ENCODE measurements around the gene SLC27A5. TPM values are rescaled to one million over a fixed set of nuclear protein-coding genes. Genes with fewer than 3 reads are reported as not detected.

SLC27A5 gene
- total and polyA plus RNA-seq, 2 of the 13 experiments (the other 11 are each of a cell fraction or from before 2014, with no cell fraction given) = 30.3 to 40.2 TPM

DNA sequence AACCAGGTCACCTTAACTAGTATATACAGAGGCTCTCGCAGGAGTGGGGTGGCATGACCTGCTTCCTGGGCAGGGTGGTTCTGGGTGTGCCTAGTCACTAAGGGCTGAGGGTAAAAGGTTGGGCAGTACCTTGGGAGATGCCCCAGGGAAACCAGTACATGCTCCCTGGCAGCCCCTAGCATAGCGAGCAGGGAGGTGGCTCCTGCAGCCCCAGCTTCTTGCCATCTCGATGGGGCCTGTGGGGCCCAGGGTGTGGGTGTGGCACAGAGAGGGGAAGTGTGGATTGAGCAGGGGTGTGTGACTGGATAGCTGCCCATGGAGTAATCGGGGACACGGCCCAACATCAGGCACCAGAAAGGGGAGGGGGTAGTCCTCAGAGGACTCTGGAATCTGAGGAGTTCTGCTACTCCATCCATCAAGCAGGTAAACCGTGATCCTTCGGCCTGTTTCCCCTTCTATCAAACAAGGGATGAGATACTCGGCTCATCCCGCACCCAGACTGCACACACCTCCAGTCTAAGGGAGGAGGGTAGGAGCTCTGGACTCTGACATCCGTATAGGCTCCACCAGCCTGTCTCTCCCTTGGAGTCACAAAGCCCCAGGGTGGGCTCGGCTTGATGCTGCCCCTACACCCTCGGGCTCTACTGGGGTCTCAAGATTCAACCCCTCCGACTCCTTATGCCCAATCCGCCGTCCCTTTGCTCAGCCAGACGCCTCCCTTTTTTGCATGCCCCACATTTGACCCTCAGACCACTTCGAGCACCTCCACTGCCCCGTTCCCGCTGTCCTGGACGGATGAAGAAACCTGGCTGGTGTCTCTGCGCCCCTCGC is 6.7 kb upstream of the SLC27A5 start (continued):
- TF ChIP-seq, protein P1, sequence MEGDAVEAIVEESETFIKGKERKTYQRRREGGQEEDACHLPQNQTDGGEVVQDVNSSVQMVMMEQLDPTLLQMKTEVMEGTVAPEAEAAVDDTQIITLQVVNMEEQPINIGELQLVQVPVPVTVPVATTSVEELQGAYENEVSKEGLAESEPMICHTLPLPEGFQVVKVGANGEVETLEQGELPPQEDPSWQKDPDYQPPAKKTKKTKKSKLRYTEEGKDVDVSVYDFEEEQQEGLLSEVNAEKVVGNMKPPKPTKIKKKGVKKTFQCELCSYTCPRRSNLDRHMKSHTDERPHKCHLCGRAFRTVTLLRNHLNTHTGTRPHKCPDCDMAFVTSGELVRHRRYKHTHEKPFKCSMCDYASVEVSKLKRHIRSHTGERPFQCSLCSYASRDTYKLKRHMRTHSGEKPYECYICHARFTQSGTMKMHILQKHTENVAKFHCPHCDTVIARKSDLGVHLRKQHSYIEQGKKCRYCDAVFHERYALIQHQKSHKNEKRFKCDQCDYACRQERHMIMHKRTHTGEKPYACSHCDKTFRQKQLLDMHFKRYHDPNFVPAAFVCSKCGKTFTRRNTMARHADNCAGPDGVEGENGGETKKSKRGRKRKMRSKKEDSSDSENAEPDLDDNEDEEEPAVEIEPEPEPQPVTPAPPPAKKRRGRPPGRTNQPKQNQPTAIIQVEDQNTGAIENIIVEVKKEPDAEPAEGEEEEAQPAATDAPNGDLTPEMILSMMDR (CRISPR knock-in tag; IDR thresholded peaks at IDR 0.05) = no peak
- no peak for TF ChIP-seq CENPT (CRISPR knock-in tag; IDR thresholded peaks at IDR 0.05; ENCODE audit: low read depth)
- TF ChIP-seq, protein P2, sequence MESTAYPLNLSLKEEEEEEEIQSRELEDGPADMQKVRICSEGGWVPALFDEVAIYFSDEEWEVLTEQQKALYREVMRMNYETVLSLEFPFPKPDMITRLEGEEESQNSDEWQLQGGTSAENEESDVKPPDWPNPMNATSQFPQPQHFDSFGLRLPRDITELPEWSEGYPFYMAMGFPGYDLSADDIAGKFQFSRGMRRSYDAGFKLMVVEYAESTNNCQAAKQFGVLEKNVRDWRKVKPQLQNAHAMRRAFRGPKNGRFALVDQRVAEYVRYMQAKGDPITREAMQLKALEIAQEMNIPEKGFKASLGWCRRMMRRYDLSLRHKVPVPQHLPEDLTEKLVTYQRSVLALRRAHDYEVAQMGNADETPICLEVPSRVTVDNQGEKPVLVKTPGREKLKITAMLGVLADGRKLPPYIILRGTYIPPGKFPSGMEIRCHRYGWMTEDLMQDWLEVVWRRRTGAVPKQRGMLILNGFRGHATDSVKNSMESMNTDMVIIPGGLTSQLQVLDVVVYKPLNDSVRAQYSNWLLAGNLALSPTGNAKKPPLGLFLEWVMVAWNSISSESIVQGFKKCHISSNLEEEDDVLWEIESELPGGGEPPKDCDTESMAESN (CRISPR knock-in tag; conservative IDR thresholded peaks at IDR 0.05) = no peak
- no peak for TF ChIP-seq SCMH1 (CRISPR knock-in tag; IDR thresholded peaks at IDR 0.05; ENCODE audit: borderline replicate concordance)
- no peak for TF ChIP-seq EHMT2 (IDR thresholded peaks at IDR 0.05; ENCODE audit: borderline replicate concordance, low read depth, low read length)
- TF ChIP-seq POLR2AphosphoS2 (IDR thresholded peaks at IDR 0.05; ENCODE audit: low read depth, low read length) = no peak
- TF ChIP-seq, protein P3, sequence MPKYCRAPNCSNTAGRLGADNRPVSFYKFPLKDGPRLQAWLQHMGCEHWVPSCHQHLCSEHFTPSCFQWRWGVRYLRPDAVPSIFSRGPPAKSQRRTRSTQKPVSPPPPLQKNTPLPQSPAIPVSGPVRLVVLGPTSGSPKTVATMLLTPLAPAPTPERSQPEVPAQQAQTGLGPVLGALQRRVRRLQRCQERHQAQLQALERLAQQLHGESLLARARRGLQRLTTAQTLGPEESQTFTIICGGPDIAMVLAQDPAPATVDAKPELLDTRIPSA (CRISPR knock-in tag; IDR thresholded peaks at IDR 0.05; ENCODE audit: borderline replicate concordance) = 0 out of 2 replicates have a peak, but pooled peaks have one; percentile 4
- TF ChIP-seq, protein P4, sequence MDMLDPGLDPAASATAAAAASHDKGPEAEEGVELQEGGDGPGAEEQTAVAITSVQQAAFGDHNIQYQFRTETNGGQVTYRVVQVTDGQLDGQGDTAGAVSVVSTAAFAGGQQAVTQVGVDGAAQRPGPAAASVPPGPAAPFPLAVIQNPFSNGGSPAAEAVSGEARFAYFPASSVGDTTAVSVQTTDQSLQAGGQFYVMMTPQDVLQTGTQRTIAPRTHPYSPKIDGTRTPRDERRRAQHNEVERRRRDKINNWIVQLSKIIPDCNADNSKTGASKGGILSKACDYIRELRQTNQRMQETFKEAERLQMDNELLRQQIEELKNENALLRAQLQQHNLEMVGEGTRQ (IDR thresholded peaks at IDR 0.05; ENCODE audit: low read depth, low read length) = no peak
- TF ChIP-seq, protein P4 (CRISPR knock-in tag; IDR thresholded peaks at IDR 0.05; ENCODE audit: borderline replicate concordance) = no peak
- TF ChIP-seq SP4 (CRISPR knock-in tag; IDR thresholded peaks at IDR 0.05) = 0 out of 2 replicates have a peak, but pooled peaks have one; percentile 48
- TF ChIP-seq, protein P5, sequence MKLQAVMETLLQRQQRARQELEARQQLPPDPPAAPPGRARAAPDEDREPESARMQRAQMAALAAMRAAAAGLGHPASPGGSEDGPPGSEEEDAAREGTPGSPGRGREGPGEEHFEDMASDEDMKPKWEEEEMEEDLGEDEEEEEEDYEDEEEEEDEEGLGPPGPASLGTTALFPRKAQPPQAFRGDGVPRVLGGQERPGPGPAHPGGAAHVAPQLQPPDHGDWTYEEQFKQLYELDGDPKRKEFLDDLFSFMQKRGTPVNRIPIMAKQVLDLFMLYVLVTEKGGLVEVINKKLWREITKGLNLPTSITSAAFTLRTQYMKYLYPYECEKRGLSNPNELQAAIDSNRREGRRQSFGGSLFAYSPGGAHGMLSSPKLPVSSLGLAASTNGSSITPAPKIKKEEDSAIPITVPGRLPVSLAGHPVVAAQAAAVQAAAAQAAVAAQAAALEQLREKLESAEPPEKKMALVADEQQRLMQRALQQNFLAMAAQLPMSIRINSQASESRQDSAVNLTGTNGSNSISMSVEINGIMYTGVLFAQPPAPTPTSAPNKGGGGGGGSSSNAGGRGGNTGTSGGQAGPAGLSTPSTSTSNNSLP (IDR thresholded peaks at IDR 0.05; ENCODE audit: low read depth, low read length) = no peak
- no peak for TF ChIP-seq GZF1 (CRISPR knock-in tag; IDR thresholded peaks at IDR 0.05)
- no peak for TF ChIP-seq ZNF180 (CRISPR knock-in tag; IDR thresholded peaks at IDR 0.05; ENCODE audit: borderline replicate concordance, low read depth)
- peak; percentile 62; the same call in 1 of the 2 replicates for TF ChIP-seq ZBTB7A (CRISPR knock-in tag; IDR thresholded peaks at IDR 0.05)
- TF ChIP-seq, protein P6, sequence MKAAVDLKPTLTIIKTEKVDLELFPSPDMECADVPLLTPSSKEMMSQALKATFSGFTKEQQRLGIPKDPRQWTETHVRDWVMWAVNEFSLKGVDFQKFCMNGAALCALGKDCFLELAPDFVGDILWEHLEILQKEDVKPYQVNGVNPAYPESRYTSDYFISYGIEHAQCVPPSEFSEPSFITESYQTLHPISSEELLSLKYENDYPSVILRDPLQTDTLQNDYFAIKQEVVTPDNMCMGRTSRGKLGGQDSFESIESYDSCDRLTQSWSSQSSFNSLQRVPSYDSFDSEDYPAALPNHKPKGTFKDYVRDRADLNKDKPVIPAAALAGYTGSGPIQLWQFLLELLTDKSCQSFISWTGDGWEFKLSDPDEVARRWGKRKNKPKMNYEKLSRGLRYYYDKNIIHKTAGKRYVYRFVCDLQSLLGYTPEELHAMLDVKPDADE (CRISPR knock-in tag; IDR thresholded peaks at IDR 0.05) = no peak

Measured in HepG2 (cell line).